Activated T-cell treated with anti-CD3 and anti-CD28 coated beads for 48 hours (primary cell): Measurements from ENCODE around the gene SCOC.

Source experiments
- DNase-seq: peaks from one replicate; pipeline ENCODE4 v3.0.0-alpha.2; 2020; ENCODE audit warnings: low read depth

The SCOC gene

GRCh38 chr4:140373328-140374129, at the start of gene SCOC:
Gene SCOC, plus strand, starts transcription at chr4:140373646. Its CDS starts 5,525 bp downstream, at chr4:140379171.
- peak; percentile 93 for DNase-seq

- no peak for DNase-seq
These were observed 47.0 kb upstream of the SCOC start for GRCh38 chr4:140326395-140326993.

- no peak for DNase-seq
These were observed 43.0 kb upstream of the SCOC start for GRCh38 chr4:140330311-140330900.

GRCh38 chr4:140331245-140331644, 42.2 kb upstream of the SCOC start:
- no peak for DNase-seq

- no peak for DNase-seq
These were observed 41.6 kb upstream of the SCOC start for GRCh38 chr4:140331876-140332275.

GRCh38 chr4:140332734-140333133, 40.7 kb upstream of the SCOC start:
- no peak for DNase-seq

GRCh38 chr4:140333523-140333922, 39.9 kb upstream of the SCOC start:
- no peak for DNase-seq

- DNase-seq = no peak
These were observed 38.4 kb upstream of the SCOC start for GRCh38 chr4:140335076-140335475.

- DNase-seq = no peak
These were observed 36.7 kb upstream of the SCOC start for GRCh38 chr4:140336730-140337129.

- DNase-seq = no peak
These were observed 30.8 kb upstream of the SCOC start for GRCh38 chr4:140342620-140343019.

- no peak for DNase-seq
These were observed 30.1 kb upstream of the SCOC start for GRCh38 chr4:140343303-140343702.

- no peak for DNase-seq
These were observed 29.3 kb upstream of the SCOC start for GRCh38 chr4:140344101-140344500.

- DNase-seq = no peak
These were observed 28.8 kb upstream of the SCOC start for GRCh38 chr4:140344621-140345020.

- DNase-seq = no peak
These were observed 27.3 kb upstream of the SCOC start for GRCh38 chr4:140346136-140346535.

GRCh38 chr4:140349816-140350215, 23.6 kb upstream of the SCOC start:
- no peak for DNase-seq

- DNase-seq = no peak
These were observed 22.1 kb upstream of the SCOC start for GRCh38 chr4:140351093-140352075.

- no peak for DNase-seq
These were observed 19.7 kb upstream of the SCOC start for GRCh38 chr4:140353786-140354185.

- DNase-seq = no peak
These were observed 18.2 kb upstream of the SCOC start for GRCh38 chr4:140355288-140355687.

GRCh38 chr4:140357868-140358267, 15.6 kb upstream of the SCOC start:
- DNase-seq = no peak

GRCh38 chr4:140358281-140358680, 15.2 kb upstream of the SCOC start:
- no peak for DNase-seq

- DNase-seq = peak; percentile 59
These were observed 13.7 kb upstream of the SCOC start for GRCh38 chr4:140359562-140360427.
